A549 (cell line): ENCODE results near the gene GUCA2A. TPM values are rescaled to one million over a fixed set of nuclear protein-coding genes. Genes with fewer than 3 reads are reported as not detected.

ENCODE experiments used
- ATAC-seq, 2 experiments: fragments of 200-7000 bp in 1 of 2; fragments of >200 bp in 1 of 2; cut with Nextera tagmentation in 1 of 2; cut with Tn5 transposase in 1 of 2; 3 replicates each; pipeline versions ENCODE4 v1.8.0 to v1.9.1; 2018 to 2020; ENCODE audit warnings: mild to moderate bottlenecking in 1 of 2, moderate library complexity in 1 of 2
- CTCF ChIA-PET: fragments of 300-600 bp; sonication (Branson Sonifier 250); formaldehyde crosslinking; extraction: SDS; loops from one replicate; lab custom pipeline; 2021; ENCODE audit warnings: antibody characterized with exemption, inconsistent platforms; lab: Yijun Ruan, JAX
- POLR2A ChIA-PET: fragments of 350-600 bp; formaldehyde crosslinking; extraction: SDS; loops from one replicate; lab custom pipeline; 2021; ENCODE audit warnings: antibody characterized with exemption, inconsistent platforms; lab: Yijun Ruan, JAX
- DNase-seq, 2 experiments: peaks; one replicate each; pipeline versions ENCODE4 v3.0.0 to v3.0.0-alpha.2; 2011 to 2016; ENCODE audit warnings: low read depth in 1 of 2, low spot score in 1 of 2
- FAIRE-seq: peaks from 2 replicates; lab custom pipeline; 2011; peaks lifted over from hg19 to GRCh38; lab: Jason Lieb, UNC
- H3K27ac ChIP-seq, 2 experiments: fragments of >200 bp; sonication (Bioruptor Twin); formaldehyde crosslinking; 3 replicates each; pipeline ENCODE4 v1.5.1; 2016 to 2017
- H3K4me1 ChIP-seq: fragments of >200 bp; sonication (Bioruptor Twin); formaldehyde crosslinking; 3 replicates; pipeline ENCODE4 v1.6.1; 2016
- H3K4me2 ChIP-seq: fragments of >200 bp; sonication (Bioruptor Twin); formaldehyde crosslinking; 3 replicates; pipeline ENCODE4 v1.6.1; 2016
- H3K4me3 ChIP-seq: fragments of >200 bp; sonication (Bioruptor Twin); formaldehyde crosslinking; 3 replicates; pipeline ENCODE4 v1.5.1; 2016
- H3K9me3 ChIP-seq: fragments of >200 bp; sonication (Bioruptor Twin); formaldehyde crosslinking; 3 replicates; pipeline ENCODE4 v1.6.1; 2016
- BCL3 ChIP-seq: fragments of >200 bp; sonication (Bioruptor Twin); formaldehyde crosslinking; IDR thresholded peaks from 3 replicates; pipeline ENCODE4 v1.6.1; 2016
- CBX8 ChIP-seq: fragments of 200-600 bp; sonication (generic); IDR thresholded peaks from 2 replicates; pipeline ENCODE4 v1.6.1; 2016
- CHD2 ChIP-seq: fragments of 150-350 bp; IDR thresholded peaks from 2 replicates; pipeline ENCODE4 v1.6.1; 2014; ENCODE audit warnings: low read length; ENCODE audit not compliant: partially characterized antibody
- CHD4 ChIP-seq: fragments of 200-600 bp; sonication (generic); IDR thresholded peaks from 2 replicates; pipeline ENCODE4 v1.6.1; 2016; ENCODE audit warnings: antibody characterized with exemption, mild to moderate bottlenecking, borderline replicate concordance
- CTCF ChIP-seq: fragments of >200 bp; sonication (Bioruptor Twin); formaldehyde crosslinking; IDR thresholded peaks from 3 replicates; pipeline ENCODE4 v1.5.1; 2016
- EHF ChIP-seq: fragments of 250-450 bp; sonication (Bioruptor Pico); IDR thresholded peaks from 2 replicates; pipeline ENCODE4 v1.5.0; 2020; ENCODE audit warnings: mild to moderate bottlenecking
- EP300 ChIP-seq, 2 experiments: fragments of >200 bp; sonication (Bioruptor Twin); formaldehyde crosslinking; IDR thresholded peaks; 2 replicates in 1 of 2; 3 replicates in 1 of 2; pipeline ENCODE4 v1.6.1; 2016 to 2017
- ESRRA ChIP-seq: fragments of 150-350 bp; IDR thresholded peaks from 2 replicates; pipeline ENCODE4 v1.6.1; 2014; ENCODE audit warnings: mild to moderate bottlenecking, low read length, borderline replicate concordance
- FOSB ChIP-seq: fragments of 250-450 bp; sonication (Bioruptor Pico); IDR thresholded peaks from 2 replicates; pipeline ENCODE4 v1.5.0; 2020; ENCODE audit warnings: mild to moderate bottlenecking, moderate library complexity
- FOSL2 ChIP-seq, 2 experiments: fragments of 450-650 bp in 1 of 2; fragments of >200 bp in 1 of 2; sonication (Bioruptor Twin) in 1 of 2; formaldehyde crosslinking; IDR thresholded peaks; 2 replicates each; pipeline versions ENCODE4 v1.5.0 to v1.6.1; 2016 to 2020; ENCODE audit warnings: mild to moderate bottlenecking in 1 of 2, moderate library complexity in 1 of 2
- FOXS1 ChIP-seq: fragments of 250-450 bp; sonication (Bioruptor Pico); IDR thresholded peaks from 2 replicates; pipeline ENCODE4 v1.5.0; 2020; ENCODE audit warnings: mild to moderate bottlenecking, moderate library complexity
- GATA3 ChIP-seq: IDR thresholded peaks from 2 replicates; pipeline ENCODE4 v1.6.1; 2012; ENCODE audit warnings: borderline replicate concordance
- HDAC2 ChIP-seq: fragments of 200-600 bp; sonication (generic); IDR thresholded peaks from 2 replicates; pipeline ENCODE4 v1.6.1; 2016
- HMGXB4 ChIP-seq: fragments of 250-450 bp; sonication (Bioruptor Pico); IDR thresholded peaks from 2 replicates; pipeline ENCODE4 v1.5.0; 2021; ENCODE audit warnings: mild to moderate bottlenecking, moderate library complexity, borderline replicate concordance
- HOXB13 ChIP-seq: fragments of 250-450 bp; sonication (Bioruptor Pico); IDR thresholded peaks from 2 replicates; pipeline ENCODE4 v1.5.0; 2020; ENCODE audit warnings: low read depth, mild to moderate bottlenecking, moderate library complexity
- HOXB5 ChIP-seq: fragments of 250-450 bp; sonication (Bioruptor Pico); IDR thresholded peaks from 2 replicates; pipeline ENCODE4 v1.5.0; 2020; ENCODE audit warnings: mild to moderate bottlenecking, moderate library complexity
- KDM5A ChIP-seq: fragments of 200-600 bp; sonication (generic); IDR thresholded peaks from 2 replicates; pipeline ENCODE4 v1.6.1; 2016; ENCODE audit warnings: antibody characterized with exemption, mild to moderate bottlenecking
- MAFK ChIP-seq: fragments of 450-650 bp; IDR thresholded peaks from 2 replicates; pipeline ENCODE4 v1.6.1; 2014; ENCODE audit not compliant: partially characterized antibody
- MAX ChIP-seq: IDR thresholded peaks from 2 replicates; pipeline ENCODE4 v1.6.1; 2012
- MAZ ChIP-seq: fragments of 150-350 bp; IDR thresholded peaks from 2 replicates; pipeline ENCODE4 v1.6.1; 2014; ENCODE audit warnings: antibody characterized with exemption, low read depth, low read length, borderline replicate concordance
- NPAS2 ChIP-seq: fragments of 250-450 bp; sonication (Bioruptor Pico); IDR thresholded peaks from 2 replicates; pipeline ENCODE4 v1.8.0; 2022; ENCODE audit warnings: mild to moderate bottlenecking, moderate library complexity, borderline replicate concordance
- NR3C1 ChIP-seq: fragments of >200 bp; sonication (Bioruptor Twin); formaldehyde crosslinking; IDR thresholded peaks from 3 replicates; pipeline ENCODE4 v1.6.1; 2017
- POLR2A ChIP-seq: IDR thresholded peaks from 2 replicates; pipeline ENCODE4 v1.6.1; 2012; ENCODE audit warnings: mild to moderate bottlenecking, low read length
- POLR2AphosphoS2 ChIP-seq: conservative IDR thresholded peaks from 2 replicates; pipeline ENCODE4 v1.6.1; 2012; ENCODE audit warnings: low read length, improper control_type of control experiment, inconsistent platforms
- RAD21 ChIP-seq, 2 experiments: fragments of >200 bp in 1 of 2; sonication (Bioruptor Twin) in 1 of 2; formaldehyde crosslinking in 1 of 2; IDR thresholded peaks in 1 of 2; conservative IDR thresholded peaks in 1 of 2; 2 replicates in 1 of 2; 3 replicates in 1 of 2; pipeline ENCODE4 v1.6.1; 2012 to 2018; ENCODE audit warnings: inconsistent platforms in 1 of 2
- RNF2 ChIP-seq: fragments of 200-600 bp; sonication (generic); IDR thresholded peaks from 2 replicates; pipeline ENCODE4 v1.6.1; 2016; ENCODE audit warnings: low read depth, mild to moderate bottlenecking, antibody characterized with exemption, moderate library complexity, borderline replicate concordance
- TP53 ChIP-seq: fragments of 250-450 bp; sonication (Bioruptor Pico); IDR thresholded peaks from 2 replicates; pipeline ENCODE4 v1.5.0; 2021; ENCODE audit warnings: mild to moderate bottlenecking, moderate library complexity
- ZC3H11A ChIP-seq: fragments of 450-650 bp; IDR thresholded peaks from 2 replicates; pipeline ENCODE4 v1.6.1; 2014; ENCODE audit warnings: antibody characterized with exemption, mild to moderate bottlenecking
- ZFP36 ChIP-seq: fragments of 450-650 bp; IDR thresholded peaks from 2 replicates; pipeline ENCODE4 v1.6.1; 2014; ENCODE audit warnings: borderline replicate concordance; ENCODE audit not compliant: partially characterized antibody
- ZNF302 ChIP-seq: fragments of 250-450 bp; sonication (Bioruptor Pico); IDR thresholded peaks from 2 replicates; pipeline ENCODE4 v1.9.0; 2021; ENCODE audit warnings: inconsistent platforms, mild to moderate bottlenecking, moderate library complexity
- WGBS: methylation state at CpG from one replicate; pipeline ENCODE4 v1.1.6; 2017; ENCODE audit errors: missing lambda C conversion rate; 5-methylcytosine and 5-hydroxymethylcytosine counted together
- polyA plus RNA-seq, 4 experiments: library from polyadenylated mRNA; depleted of rRNA in 3 of 4; stranded (reverse); fragments of >200 nt; fragmentation: RNase III in 1 of 4; extraction: RNeasy Plus Mini Kit Qiagen cat#74134 plus additional on column Dnase treatment in 1 of 4; gene quantifications; 2 replicates in 3 of 4; 3 replicates in 1 of 4; pipeline ENCODE4 v1.2.3, GENCODE V29; 2011 to 2017

The GUCA2A gene
- polyA plus RNA-seq, 2 of the 4 experiments (the other 2 are of a cell fraction), result not detected

- TF ChIP-seq FOXS1 (CRISPR knock-in tag) (no peak), NPAS2 (no peak), HOXB13 (CRISPR knock-in tag) (no peak), ZC3H11A (no peak), KDM5A (no peak), CHD2 (no peak), HOXB5 (CRISPR knock-in tag) (no peak), RNF2 (no peak), FOSL2 (IDR thresholded peaks at IDR 0.05) (no peak), FOSL2 (CRISPR knock-in tag; IDR thresholded peaks at IDR 0.05) (no peak), GATA3 (no peak), TP53 (no peak)
- no peak overlapping the region for H3K27ac ChIP-seq
- DNase-seq, result no peak
- ChIA-PET CTCF (interaction anchor here (0.6 to 1.1 kb wide), 2 partner anchors 15 to 294 kb away, joined by 3 to 4 read pairs; no protein-coding TSS in a partner anchor), POLR2A (no interaction called here)
- H3K4me3 ChIP-seq, result no peak overlapping the region
- ATAC-seq, result no peak
- H3K9me3 ChIP-seq, result no peaks in the 10 kb centered on the region
- 24% methylated on average over 3 of the region's 3 CpGs for WGBS
- no peaks in the 10 kb centered on the region for H3K4me1 ChIP-seq
- H3K4me2 ChIP-seq, result no peak overlapping the region
- FAIRE-seq, result no peak
These were observed 29.1 kb downstream of the GUCA2A start for GRCh38 chr1:42135426-42135825.

GRCh38 chr1:42133809-42134526 lies 30.6 kb downstream of the GUCA2A start:
- POLR2A ChIA-PET, result no interaction called here
- no peak overlapping the region for H3K4me2 ChIP-seq
- H3K27ac ChIP-seq, result no peak overlapping the region
- DNase-seq, result no peak
- 55% methylated on average over 10 of the region's 10 CpGs for WGBS
- no peak for TF ChIP-seq POLR2AphosphoS2
- TF ChIP-seq NR3C1, result no peak
- no peak for TF ChIP-seq ZNF302 (CRISPR knock-in tag)
- CTCF ChIA-PET, result interaction anchor here (1.1 kb wide), 1 partner anchor 618 kb away, joined by 3 read pairs; no protein-coding TSS in a partner anchor
- no peaks in the 10 kb centered on the region for H3K9me3 ChIP-seq
- ATAC-seq, result no peak
- H3K4me3 ChIP-seq, result no peak overlapping the region
- no peaks in the 10 kb centered on the region for H3K4me1 ChIP-seq
- FAIRE-seq, result no peak

GRCh38 chr1:42133390-42133789 lies 31.2 kb downstream of the GUCA2A start:
- no peak for ATAC-seq
- no peak for FAIRE-seq

More at GRCh38 chr1:42133390-42133789, 31.2 kb downstream of the GUCA2A start:
- CTCF ChIA-PET, result interaction anchor here (1.1 kb wide), 1 partner anchor 617 kb away, joined by 3 read pairs; no protein-coding TSS in a partner anchor
- WGBS, result 67% methylated on average over 5 of the region's 5 CpGs
- Histone ChIP-seq H3K4me3 (no peak overlapping the region), H3K4me2 (no peak overlapping the region), H3K9me3 (no peaks in the 10 kb centered on the region), H3K4me1 (no peaks in the 10 kb centered on the region), H3K27ac (no peak overlapping the region)
- TF ChIP-seq CHD4 (no peak), EHF (CRISPR knock-in tag) (no peak), EP300 (IDR thresholded peaks at IDR 0.05) (no peak), ESRRA (no peak), GATA3 (no peak), MAFK (no peak), HDAC2 (no peak), FOSL2 (IDR thresholded peaks at IDR 0.05) (no peak), FOSL2 (CRISPR knock-in tag; IDR thresholded peaks at IDR 0.05) (no peak), MAX (no peak), ZFP36 (no peak), RAD21 (conservative IDR thresholded peaks at IDR 0.05 in 1 of 2, IDR thresholded peaks at IDR 0.05 in 1 of 2) (no peak), RNF2 (no peak), HMGXB4 (CRISPR knock-in tag) (no peak), CBX8 (no peak), MAZ (no peak), CTCF (no peak), FOSB (CRISPR knock-in tag) (no peak), BCL3 (no peak), POLR2A (no peak), NR3C1 (no peak)
- DNase-seq, result no peak
- POLR2A ChIA-PET, result no interaction called here
